NCI-H187 treated with DMSO at 0.1 percent for 48 hours (cell line): ENCODE results near the gene SYK.

ENCODE experiments used
- DNase-seq: peaks from one replicate; lab custom pipeline; 2025; lab: John Stamatoyannopoulos, UW

Gene SYK

GRCh38 chr9:90825586-90825985, 24.0 kb downstream of the SYK start:
- no peak for DNase-seq

DNA sequence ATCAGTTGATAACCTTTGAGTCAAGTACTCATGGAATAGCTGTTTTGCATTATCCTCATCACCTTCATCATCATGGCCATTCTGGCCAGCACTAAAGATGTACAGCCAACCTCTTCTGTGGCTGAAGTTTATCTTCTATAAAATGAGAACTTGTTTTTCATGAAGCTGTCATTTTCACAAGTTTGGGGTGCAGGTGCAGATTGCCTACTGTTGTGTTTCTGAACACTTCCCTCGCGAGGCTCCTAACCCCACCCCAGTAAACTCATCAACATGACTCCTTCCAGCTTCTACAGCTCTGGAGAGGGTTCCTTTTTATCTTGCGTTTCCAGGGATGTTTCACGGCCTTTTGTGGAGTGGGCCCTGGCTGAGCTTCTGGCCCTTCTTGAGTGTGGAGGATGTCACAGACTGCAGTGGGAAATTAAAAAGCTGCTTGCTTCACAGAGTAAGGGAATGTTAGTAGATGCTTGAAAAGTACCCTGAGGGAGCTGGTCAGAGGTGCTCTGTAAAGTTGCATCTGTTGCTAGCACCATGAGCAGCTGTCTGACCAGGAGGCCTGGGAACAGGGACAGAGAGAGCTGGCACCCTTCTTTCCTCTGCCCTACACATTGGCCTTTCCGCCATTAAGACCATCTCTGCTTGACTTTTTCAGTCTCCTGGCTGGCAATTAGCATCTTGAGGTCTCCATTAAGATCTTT, 24.9 kb downstream of the SYK start:
- no peak for DNase-seq

DNA sequence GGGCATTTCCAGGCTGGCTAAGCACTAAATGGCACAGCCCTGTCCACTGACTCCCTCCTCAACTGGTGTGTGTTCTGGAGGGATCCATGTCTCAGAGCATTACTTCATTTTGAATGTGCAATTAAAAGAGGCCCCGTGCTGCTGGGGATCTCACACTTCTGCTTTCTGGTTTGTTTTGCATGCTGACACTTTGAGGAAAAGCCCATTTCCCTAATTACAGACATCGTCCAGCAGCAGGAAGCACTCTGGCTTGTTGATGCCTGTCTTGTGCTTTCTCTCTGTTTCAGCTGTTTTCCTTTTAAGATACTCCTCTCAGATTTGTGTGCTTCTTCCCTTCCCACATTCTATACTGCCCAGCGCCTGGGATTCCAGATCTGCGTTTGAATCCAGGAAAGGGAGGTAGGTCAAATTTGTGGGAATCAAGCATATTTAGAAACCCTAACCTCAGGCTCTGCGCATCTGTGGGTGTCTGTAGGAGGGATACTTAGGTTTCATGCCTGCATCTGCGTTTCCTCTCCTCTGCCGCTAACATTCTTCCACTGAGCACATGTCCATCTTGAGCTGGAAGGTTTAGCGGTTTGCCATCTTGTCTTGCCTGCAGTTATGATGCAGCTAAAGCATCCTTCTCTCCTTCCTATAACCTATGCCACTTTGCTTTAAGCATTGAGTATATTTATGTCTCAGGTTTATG, 25.7 kb downstream of the SYK start:
- no peak for DNase-seq

DNA sequence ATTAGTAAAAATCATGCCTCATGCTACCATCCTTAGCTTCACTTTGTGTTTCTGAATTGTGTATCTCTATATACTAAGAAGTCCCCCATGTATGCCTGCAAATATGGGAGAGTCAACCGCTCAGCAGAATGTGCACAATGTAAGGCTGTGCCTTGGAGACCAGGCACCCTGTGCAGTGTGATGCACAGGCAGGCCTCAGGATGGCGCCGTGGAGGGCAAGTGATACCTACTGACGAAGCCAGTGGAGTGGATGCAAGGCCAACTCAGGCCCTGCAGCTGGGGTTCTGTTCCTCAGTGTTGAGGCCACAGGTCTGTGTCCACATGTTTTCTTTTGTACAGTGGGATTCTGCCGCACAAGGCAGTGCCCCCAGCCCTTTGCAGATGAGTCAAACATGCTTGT, 28.4 kb downstream of the SYK start:
- DNase-seq: no peak

- DNase-seq: peak; percentile 61
Measured at GRCh38 chr9:90830977-90831376, 29.4 kb downstream of the SYK start.

GRCh38 chr9:90832261-90832660, 30.6 kb downstream of the SYK start:
- no peak for DNase-seq

DNA sequence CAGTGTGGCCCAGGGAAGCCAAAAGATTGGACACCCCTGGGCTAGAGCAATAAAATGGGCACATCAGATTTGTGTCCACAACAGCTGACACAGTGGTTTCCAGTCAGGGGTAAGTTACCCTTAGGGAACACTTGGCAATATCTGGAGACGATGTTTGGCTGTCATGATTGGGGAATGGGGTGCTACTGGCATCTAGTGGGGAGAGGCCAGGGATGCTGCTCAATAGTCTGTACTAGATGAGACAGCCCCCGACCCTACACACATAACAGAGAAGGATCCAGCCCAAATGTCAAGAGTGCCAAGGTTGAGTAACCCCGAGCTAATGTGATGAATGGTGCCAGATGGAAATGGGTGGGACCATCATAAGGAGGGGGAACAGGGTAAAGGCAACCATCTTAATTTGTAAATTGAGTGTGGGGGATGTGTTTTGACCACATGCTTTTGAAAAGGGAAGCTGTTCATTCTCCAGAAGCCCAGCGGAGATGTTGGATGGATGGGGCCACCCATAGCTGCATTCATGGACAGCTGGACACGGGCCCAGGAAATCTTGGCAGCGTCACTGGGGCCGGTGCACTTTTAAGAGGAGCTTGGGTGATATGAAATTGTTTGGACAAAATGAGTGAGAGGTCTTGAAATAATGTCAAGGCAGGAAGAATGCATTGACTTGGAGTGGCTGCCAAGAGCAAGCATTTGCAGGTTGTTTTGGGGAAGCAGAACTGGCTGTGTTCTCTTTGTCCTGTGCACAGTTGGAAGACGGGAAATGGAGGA, 33.4 kb downstream of the SYK start:
- no peak for DNase-seq

DNA sequence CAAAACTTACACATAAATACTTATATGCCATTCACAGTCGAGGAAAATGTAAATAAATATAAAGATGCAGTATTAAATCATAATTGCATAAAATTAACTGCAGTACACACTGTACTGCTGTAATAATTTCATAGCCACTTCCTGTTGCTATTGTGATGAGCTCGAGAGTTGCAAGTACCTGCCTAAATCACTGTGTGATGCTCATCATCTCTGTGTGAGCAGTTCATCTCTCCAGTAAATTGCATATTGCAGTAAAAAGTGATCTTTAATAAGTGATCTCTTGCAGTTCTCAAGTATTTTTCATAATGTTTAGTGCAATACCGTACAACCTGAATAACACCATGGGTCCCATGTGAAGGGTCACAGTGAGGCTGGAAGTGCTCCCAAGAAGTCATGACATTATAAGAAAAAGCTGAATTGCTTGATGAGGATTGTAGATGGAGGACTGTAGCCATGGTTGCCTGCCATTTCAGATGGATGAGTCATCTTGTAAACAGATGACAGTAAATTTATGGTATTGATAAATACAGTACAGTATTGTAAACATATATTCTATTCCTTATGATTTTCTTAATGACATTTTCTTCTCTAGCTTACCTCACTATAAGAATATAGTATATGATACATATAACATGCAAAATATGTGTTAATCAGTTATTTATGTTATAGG, 34.9 kb downstream of the SYK start:
- DNase-seq: no peak

DNA sequence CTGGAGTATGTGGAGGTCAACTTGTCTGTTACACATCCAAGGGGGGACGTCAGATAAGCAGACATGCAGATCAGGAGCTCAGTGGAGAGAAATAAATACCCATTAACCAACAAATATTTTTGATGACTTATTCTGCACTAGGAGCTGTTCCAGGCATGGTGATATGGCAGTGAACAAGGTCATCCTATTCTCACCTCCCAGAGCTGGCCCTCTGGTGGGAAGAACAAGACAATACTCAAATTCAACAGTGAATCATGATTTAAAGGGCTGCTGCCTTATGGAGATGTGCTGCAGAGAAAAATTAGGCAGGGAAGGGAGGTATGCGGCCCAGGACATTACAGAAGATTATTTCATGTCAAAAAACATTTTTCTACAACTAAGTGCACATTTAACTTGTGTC, 36.5 kb downstream of the SYK start:
- no peak for DNase-seq

DNA sequence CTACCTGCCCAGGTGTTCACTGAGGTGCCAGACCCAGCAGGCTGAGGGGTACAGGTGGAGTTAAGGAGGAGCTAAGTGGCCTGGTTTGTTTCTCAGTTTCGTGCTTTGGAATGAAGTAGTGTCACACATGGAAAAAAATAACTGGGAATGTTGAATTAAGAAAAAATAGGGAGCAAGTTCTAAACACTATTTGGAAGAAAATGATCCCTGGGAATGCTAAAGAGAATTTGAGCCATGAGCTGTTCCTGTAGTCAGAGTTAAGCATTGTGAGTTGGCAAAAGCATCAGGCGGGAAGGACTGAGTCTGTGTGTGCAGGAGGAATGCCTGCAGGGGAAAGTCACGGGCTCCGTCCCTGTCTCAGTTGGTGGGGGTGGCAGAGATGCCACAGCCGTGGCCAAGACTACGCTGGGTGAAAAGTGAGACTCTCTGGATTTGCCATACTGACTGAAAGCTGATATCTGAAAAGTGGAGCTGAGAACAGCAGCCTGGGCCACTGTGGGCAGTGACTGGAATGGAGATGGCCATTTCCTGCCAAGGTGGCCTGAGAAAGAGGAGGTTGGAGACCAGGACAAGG, 37.0 kb downstream of the SYK start:
- no peak for DNase-seq

GRCh38 chr9:90839183-90839728, 37.6 kb downstream of the SYK start:
- DNase-seq: no peak

DNA sequence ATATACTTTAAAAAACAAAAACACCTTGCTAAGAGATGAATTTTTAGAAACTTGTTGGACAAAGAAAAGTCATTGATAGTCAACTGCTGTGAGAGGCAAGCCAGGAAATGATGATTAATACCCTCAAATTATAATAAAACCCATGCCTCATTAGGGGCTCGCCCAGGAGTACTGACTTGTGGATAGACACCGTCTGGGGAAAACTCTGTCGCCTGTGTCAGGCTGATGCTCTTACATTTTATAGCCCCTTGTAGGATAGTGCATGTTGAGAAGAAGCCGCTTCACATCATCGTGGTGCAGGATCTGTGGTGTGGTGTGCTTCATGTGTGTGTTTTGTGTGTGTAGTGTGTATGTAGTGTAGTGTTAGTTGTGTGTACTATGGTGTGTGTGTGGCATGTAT, 39.1 kb downstream of the SYK start:
- DNase-seq: no peak

DNA sequence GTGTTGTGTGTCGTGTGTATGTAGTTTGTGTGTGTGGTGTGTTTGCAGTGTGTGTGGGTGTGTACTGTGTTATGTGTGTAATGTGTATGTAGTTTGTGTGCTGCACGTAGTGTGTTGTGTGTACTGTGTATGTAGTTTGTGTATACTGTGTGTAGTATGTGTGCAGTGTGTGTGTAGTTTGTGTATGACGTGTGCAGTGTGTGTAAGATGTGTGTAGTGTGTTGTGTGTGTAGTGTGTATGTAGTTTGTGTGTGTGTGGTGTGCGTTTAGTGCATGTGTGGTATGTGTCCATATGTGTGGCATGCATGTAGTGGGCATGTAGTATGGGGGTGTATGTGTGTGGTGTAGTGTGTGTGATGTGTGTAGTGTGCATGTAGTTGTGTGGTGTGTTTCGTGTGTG, 39.6 kb downstream of the SYK start:
- no peak for DNase-seq

DNA sequence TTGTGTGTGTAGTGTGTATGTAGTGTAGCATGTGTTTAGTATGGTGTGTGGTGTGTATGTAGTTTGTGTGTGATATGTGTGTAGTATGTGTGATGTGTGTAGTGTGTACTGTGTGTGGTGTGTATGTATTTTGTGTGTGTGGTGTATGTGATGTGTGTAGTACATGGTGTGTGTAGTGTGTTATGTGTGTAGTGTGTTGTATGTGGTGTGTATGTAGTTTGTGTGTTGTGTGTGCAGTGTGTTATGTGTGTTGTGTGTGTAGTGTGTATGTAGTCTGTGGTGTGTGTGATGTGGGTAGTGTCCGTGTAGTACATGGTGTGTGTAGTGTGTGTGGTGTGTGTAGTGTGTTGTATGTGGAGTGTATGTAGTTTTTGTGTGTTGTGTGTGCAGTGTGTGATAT, 40.0 kb downstream of the SYK start:
- DNase-seq: no peak

DNA sequence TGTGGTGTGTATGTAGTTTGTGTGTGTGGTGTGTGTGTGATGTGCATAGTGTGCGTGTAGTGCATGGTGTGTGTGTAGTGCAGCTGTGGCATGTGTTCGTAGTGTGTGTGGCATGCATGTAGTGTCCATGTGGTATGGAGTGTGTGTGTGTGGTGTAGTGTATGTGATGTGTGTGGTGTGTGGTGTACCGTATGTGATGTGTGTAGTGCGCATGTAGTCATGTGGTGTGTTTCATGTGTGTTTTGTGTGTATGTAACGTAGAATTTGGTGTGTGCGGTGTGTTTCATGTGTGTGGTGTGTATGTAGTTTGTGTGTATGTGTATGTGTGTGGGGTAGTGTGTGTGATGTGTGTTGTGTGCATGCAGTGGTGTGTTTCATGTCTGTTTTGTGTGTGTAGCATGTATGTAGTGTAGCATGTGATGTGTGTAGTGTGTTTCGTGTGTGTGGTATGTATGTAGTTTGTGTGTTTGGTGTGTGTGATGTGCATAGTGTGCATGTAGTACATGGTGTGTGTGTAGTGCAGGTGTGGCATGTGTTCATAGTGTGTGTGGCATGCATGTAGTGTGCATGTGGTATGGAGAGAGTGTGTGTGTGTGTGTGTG, 40.7 kb downstream of the SYK start:
- DNase-seq: no peak

DNA sequence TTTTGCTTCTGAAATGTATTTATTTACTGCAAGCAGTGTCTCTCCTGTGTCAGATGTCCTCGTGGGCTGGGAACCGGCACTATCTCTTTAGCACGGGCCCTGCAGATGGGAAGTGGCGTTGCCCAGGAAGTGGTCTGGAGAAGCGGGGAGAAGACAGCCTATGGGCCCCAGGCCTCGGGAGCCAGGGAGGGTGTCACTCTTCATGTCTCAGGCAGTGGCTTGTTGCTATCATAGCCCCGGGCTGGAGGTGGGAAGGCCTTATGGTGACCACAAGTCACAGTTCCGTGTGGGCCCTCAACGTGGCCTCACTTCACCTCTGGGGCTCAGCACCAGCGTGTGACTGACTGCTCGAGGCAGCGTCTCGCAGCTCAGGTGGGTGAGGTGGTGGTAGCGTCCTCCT, 41.4 kb downstream of the SYK start:
- no peak for DNase-seq

GRCh38 chr9:90843525-90843924, 41.9 kb downstream of the SYK start:
- DNase-seq: no peak

- no peak for DNase-seq
Measured at GRCh38 chr9:90844326-90844725, 42.7 kb downstream of the SYK start.

DNA sequence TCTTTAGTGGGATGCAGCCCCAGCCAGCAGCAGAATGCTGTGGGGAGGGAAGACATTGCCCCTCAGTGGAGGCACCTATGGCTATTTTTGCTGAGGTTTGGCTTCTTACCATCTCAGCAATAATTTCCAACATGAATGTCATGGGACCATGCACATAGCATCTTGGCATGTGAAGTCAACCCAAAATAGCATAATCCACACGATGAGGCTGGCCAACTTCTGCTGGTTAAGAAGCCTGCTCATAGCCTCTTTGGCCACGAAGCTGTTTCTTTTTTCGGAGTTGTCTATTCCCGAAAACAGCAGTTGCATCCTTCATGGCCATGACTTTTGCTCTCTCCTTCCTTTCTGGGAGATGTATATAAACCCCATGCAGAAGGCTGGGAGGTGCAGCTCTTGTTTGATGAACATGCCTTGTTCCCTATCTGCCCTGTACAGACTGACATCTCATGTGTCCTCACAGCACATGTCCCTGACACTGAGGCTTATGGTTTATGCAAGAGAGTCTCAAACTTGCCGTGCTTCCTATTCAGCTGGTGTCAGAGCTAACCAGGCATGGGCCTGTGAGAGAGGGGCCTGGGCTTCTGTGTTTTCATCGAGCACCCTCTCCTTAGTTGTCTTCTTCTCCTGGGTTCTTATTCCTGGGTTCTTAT, 45.3 kb downstream of the SYK start:
- DNase-seq: no peak

- DNase-seq: no peak
Measured at GRCh38 chr9:90847971-90848370, 46.4 kb downstream of the SYK start.

GRCh38 chr9:90848866-90849265, 47.2 kb downstream of the SYK start:
- no peak for DNase-seq
